IPS-15b (cell line): ENCODE data around the gene CD8B.

Experiments
- H3K27me3 ChIP-seq: one replicate; pipeline ENCODE4 v1.6.1; 2013; ENCODE audit warnings: low read length; ENCODE audit not compliant: control insufficient read depth, insufficient read depth
- H3K36me3 ChIP-seq: one replicate; pipeline ENCODE4 v1.6.1; 2013; ENCODE audit warnings: low read length; ENCODE audit not compliant: control insufficient read depth, insufficient read depth
- H3K4me1 ChIP-seq: one replicate; pipeline ENCODE4 v1.6.1; 2013; ENCODE audit warnings: mild to moderate bottlenecking, low read length; ENCODE audit not compliant: control insufficient read depth, insufficient read depth
- H3K4me3 ChIP-seq: one replicate; pipeline ENCODE4 v1.5.1; 2013; ENCODE audit warnings: low read depth, low read length
- H3K9ac ChIP-seq: one replicate; pipeline ENCODE4 v1.6.1; 2013; ENCODE audit warnings: low read depth, mild to moderate bottlenecking, low read length
- H3K9me3 ChIP-seq: one replicate; pipeline ENCODE4 v1.6.1; 2013; ENCODE audit warnings: mild to moderate bottlenecking, low read length; ENCODE audit not compliant: control insufficient read depth, insufficient read depth

The CD8B gene

GRCh38 chr2:86778957-86779356 lies 82.7 kb downstream of the CD8B start:
- Histone ChIP-seq H3K27me3 (no peaks in the 10 kb centered on the region), H3K9ac (no peak overlapping the region), H3K36me3 (no peaks in the 10 kb centered on the region), H3K9me3 (no peaks in the 10 kb centered on the region), H3K4me1 (no peaks in the 10 kb centered on the region), H3K4me3 (no peak overlapping the region)

GRCh38 chr2:86776532-86776931 lies 85.2 kb downstream of the CD8B start:
- Histone ChIP-seq H3K27me3 (no peaks in the 10 kb centered on the region), H3K4me1 (no peaks in the 10 kb centered on the region), H3K4me3 (no peak overlapping the region), H3K9ac (no peak overlapping the region), H3K36me3 (no peaks in the 10 kb centered on the region), H3K9me3 (no peaks in the 10 kb centered on the region)

GRCh38 chr2:86775338-86775737 lies 86.3 kb downstream of the CD8B start:
- Histone ChIP-seq H3K9me3 (no peaks in the 10 kb centered on the region), H3K4me3 (no peak overlapping the region), H3K4me1 (no peaks in the 10 kb centered on the region), H3K27me3 (no peaks in the 10 kb centered on the region), H3K36me3 (no peaks in the 10 kb centered on the region), H3K9ac (no peak overlapping the region)

- no peaks in the 10 kb centered on the region for H3K4me1 ChIP-seq
- H3K4me3 ChIP-seq = no peak overlapping the region
- H3K9ac ChIP-seq = no peak overlapping the region
- no peaks in the 10 kb centered on the region for H3K9me3 ChIP-seq
- no peaks in the 10 kb centered on the region for H3K36me3 ChIP-seq
- no peaks in the 10 kb centered on the region for H3K27me3 ChIP-seq
These were observed 86.8 kb downstream of the CD8B start for GRCh38 chr2:86774862-86775261.

- H3K4me1 ChIP-seq = no peaks in the 10 kb centered on the region
- no peaks in the 10 kb centered on the region for H3K27me3 ChIP-seq
- H3K9ac ChIP-seq = no peak overlapping the region
- no peaks in the 10 kb centered on the region for H3K9me3 ChIP-seq
- H3K4me3 ChIP-seq = no peak overlapping the region
- H3K36me3 ChIP-seq = no peaks in the 10 kb centered on the region
These were observed 89.1 kb downstream of the CD8B start for GRCh38 chr2:86772611-86773010.

GRCh38 chr2:86770816-86771301 lies 90.8 kb downstream of the CD8B start:
- Histone ChIP-seq H3K9me3 (no peaks in the 10 kb centered on the region), H3K36me3 (peaks cover 2% of the 10 kb centered on the region), H3K4me3 (no peak overlapping the region), H3K4me1 (no peaks in the 10 kb centered on the region), H3K9ac (no peak overlapping the region), H3K27me3 (no peaks in the 10 kb centered on the region)

- Histone ChIP-seq H3K36me3 (peaks cover 2% of the 10 kb centered on the region), H3K27me3 (no peaks in the 10 kb centered on the region), H3K9ac (no peak overlapping the region), H3K4me3 (no peak overlapping the region), H3K9me3 (no peaks in the 10 kb centered on the region), H3K4me1 (no peaks in the 10 kb centered on the region)
These were observed 91.8 kb downstream of the CD8B start for GRCh38 chr2:86769838-86770237.

- H3K4me1 ChIP-seq = no peaks in the 10 kb centered on the region
- H3K9me3 ChIP-seq = no peaks in the 10 kb centered on the region
- H3K4me3 ChIP-seq = no peak overlapping the region
- H3K36me3 ChIP-seq = peaks cover 2% of the 10 kb centered on the region
- H3K27me3 ChIP-seq = no peaks in the 10 kb centered on the region
- H3K9ac ChIP-seq = no peak overlapping the region
These were observed 93.3 kb downstream of the CD8B start for GRCh38 chr2:86768189-86768949.
